Measurements from ENCODE around the gene TANC1. TPM values are rescaled to one million over a fixed set of nuclear protein-coding genes. Genes with fewer than 3 reads are reported as not detected.

Gene TANC1
- total and polyA plus RNA-seq, 3 donors from 2014 or later: 8.6 to 19.3 (median 16.2) TPM

GRCh38 chr2:159265171-159265576 lies 296.7 kb downstream of the TANC1 start:
- no peak for DNase-seq
- intact Hi-C loops (cut with DNase I; ENCODE audit: low total_unique reads): no loop called here
- Histone ChIP-seq H3K27ac (no peak overlapping the region), H3K9me3 (no peaks in the 10 kb centered on the region), H3K27me3 (no peaks in the 10 kb centered on the region), H3K36me3 (ENCODE audit: low read depth, missing control alignments) (no peaks in the 10 kb centered on the region), H3K4me1 (no peaks in the 10 kb centered on the region), H3K4me3 (no peak overlapping the region)
- TF ChIP-seq POLR2A (IDR thresholded peaks at IDR 0.05) (no peak), CTCF (IDR thresholded peaks at IDR 0.05) (no peak)
- WGBS, 2 donors: 90 to 92% methylated on average over 1 of the region's 1 CpG

- Histone ChIP-seq H3K4me1 (no peaks in the 10 kb centered on the region), H3K27ac (no peak overlapping the region), H3K9me3 (no peaks in the 10 kb centered on the region), H3K27me3 (no peaks in the 10 kb centered on the region), H3K36me3 (ENCODE audit: low read depth, missing control alignments) (no peaks in the 10 kb centered on the region), H3K4me3 (no peak overlapping the region)
- WGBS, 2 donors: 91 to 99% methylated on average over 3 of the region's 3 CpGs
- no peak for DNase-seq
- intact Hi-C loops (cut with DNase I; ENCODE audit: low total_unique reads): no loop called here
- no peak for TF ChIP-seq POLR2A (IDR thresholded peaks at IDR 0.05)
- no peak for TF ChIP-seq CTCF (IDR thresholded peaks at IDR 0.05)
These were observed 298.1 kb downstream of the TANC1 start for GRCh38 chr2:159266554-159266953.

- Histone ChIP-seq H3K4me3 (no peak overlapping the region), H3K27me3 (no peaks in the 10 kb centered on the region), H3K4me1 (no peaks in the 10 kb centered on the region), H3K36me3 (ENCODE audit: low read depth, missing control alignments) (no peaks in the 10 kb centered on the region), H3K27ac (no peak overlapping the region), H3K9me3 (no peaks in the 10 kb centered on the region)
- TF ChIP-seq CTCF (IDR thresholded peaks at IDR 0.05) (no peak), POLR2A (IDR thresholded peaks at IDR 0.05) (no peak)
- WGBS, 2 donors: 91 to 100% methylated on average over 1 of the region's 1 CpG
- intact Hi-C loops (cut with DNase I; ENCODE audit: low total_unique reads): no loop called here
- no peak for DNase-seq
These were observed 299.5 kb downstream of the TANC1 start for GRCh38 chr2:159267921-159268320.

GRCh38 chr2:159270744-159271379 lies 302.4 kb downstream of the TANC1 start:
- Histone ChIP-seq H3K4me3 (no peak overlapping the region), H3K36me3 (ENCODE audit: low read depth, missing control alignments) (no peaks in the 10 kb centered on the region), H3K4me1 (no peaks in the 10 kb centered on the region), H3K27me3 (no peaks in the 10 kb centered on the region), H3K9me3 (no peaks in the 10 kb centered on the region), H3K27ac (no peak overlapping the region)
- no peak for DNase-seq
- WGBS, 2 donors: 93 to 94% methylated on average over 4 of the region's 4 CpGs
- no peak for TF ChIP-seq POLR2A (IDR thresholded peaks at IDR 0.05)
- TF ChIP-seq CTCF (IDR thresholded peaks at IDR 0.05): no peak
- intact Hi-C loops (cut with DNase I; ENCODE audit: low total_unique reads): no loop called here

- Histone ChIP-seq H3K27ac (no peak overlapping the region), H3K4me3 (no peak overlapping the region), H3K4me1 (no peaks in the 10 kb centered on the region), H3K9me3 (no peaks in the 10 kb centered on the region), H3K36me3 (ENCODE audit: low read depth, missing control alignments) (no peaks in the 10 kb centered on the region), H3K27me3 (no peaks in the 10 kb centered on the region)
- intact Hi-C loops (cut with DNase I; ENCODE audit: low total_unique reads): no loop called here
- WGBS, 2 donors: 87 to 90% methylated on average over 5 of the region's 5 CpGs
- DNase-seq: no peak
- TF ChIP-seq POLR2A (IDR thresholded peaks at IDR 0.05): no peak
- no peak for TF ChIP-seq CTCF (IDR thresholded peaks at IDR 0.05)
These were observed 303.7 kb downstream of the TANC1 start for GRCh38 chr2:159272156-159272555.

Measured in testis (tissue), 3 donors.